OCI-M2 (cell line): ENCODE results near the gene ZNF121.
"Not testable (repeated sequence)": the region's sequence is repeated elsewhere in the genome, so short reads cannot be mapped to it uniquely, and the experiment has no call there.

Experiments
- DNase-seq: peaks from one replicate; lab custom pipeline; 2025; ENCODE audit not compliant: unreplicated experiment; lab: John Stamatoyannopoulos, UW

The ZNF121 gene

GRCh38 chr19:9584073-9584833 is at the start of gene ZNF121:
TSS of gene ZNF121 (minus strand) at chr19:9584504. CDS start at chr19:9568097, 16,407 bp downstream.
- DNase-seq = peak; percentile 25

- DNase-seq = no peak
Observed at GRCh38 chr19:9627856-9628255, 43.6 kb upstream of the ZNF121 start.

GRCh38 chr19:9622531-9622930 is 38.2 kb upstream of the ZNF121 start:
- no peak for DNase-seq

GRCh38 chr19:9621156-9622037 is 37.1 kb upstream of the ZNF121 start, which contains the start of gene ZNF561:
TSS of gene ZNF561 (minus strand) at chr19:9621232. CDS start at chr19:9619456, 1,776 bp downstream.
- DNase-seq = peak; percentile 43

- DNase-seq = no peak
Observed at GRCh38 chr19:9620842-9621155, 36.5 kb upstream of the ZNF121 start.

GRCh38 chr19:9615844-9616243 is 31.5 kb upstream of the ZNF121 start:
- no peak for DNase-seq

- DNase-seq = no peak
Observed at GRCh38 chr19:9610484-9611113, 26.3 kb upstream of the ZNF121 start.

GRCh38 chr19:9608912-9609311 is 24.6 kb upstream of the ZNF121 start:
- no peak for DNase-seq

- no peak for DNase-seq
Observed at GRCh38 chr19:9597027-9597426, 12.7 kb upstream of the ZNF121 start.

- peak; percentile 6 for DNase-seq
Observed at GRCh38 chr19:9586764-9587163, 2.5 kb upstream of the ZNF121 start.

GRCh38 chr19:9582081-9582725 is 2.1 kb downstream of the ZNF121 start:
- not testable (repeated sequence) for DNase-seq

- no peak for DNase-seq
Observed at GRCh38 chr19:9580728-9581127, 3.6 kb downstream of the ZNF121 start.

GRCh38 chr19:9570255-9570654 is 14.0 kb downstream of the ZNF121 start:
- no peak for DNase-seq

- no peak for DNase-seq
Observed at GRCh38 chr19:9566729-9567128, 17.6 kb downstream of the ZNF121 start.

- DNase-seq = no peak
Observed at GRCh38 chr19:9565900-9566705, 18.2 kb downstream of the ZNF121 start.

- DNase-seq = no peak
Observed at GRCh38 chr19:9552536-9553274, 31.6 kb downstream of the ZNF121 start.

GRCh38 chr19:9547870-9548269 is 36.4 kb downstream of the ZNF121 start:
- no peak for DNase-seq

GRCh38 chr19:9541281-9541680 is 43.0 kb downstream of the ZNF121 start:
- not testable (repeated sequence) for DNase-seq

GRCh38 chr19:9539921-9540320 is 44.4 kb downstream of the ZNF121 start:
- DNase-seq = not testable (repeated sequence)

GRCh38 chr19:9539201-9539600 is 45.1 kb downstream of the ZNF121 start:
- DNase-seq = not testable (repeated sequence)
